ENCODE measurements around the gene GCLC.
"Not testable (repeated sequence)": the region's sequence is repeated elsewhere in the genome, so short reads cannot be mapped to it uniquely, and the experiment has no call there.

DNA sequence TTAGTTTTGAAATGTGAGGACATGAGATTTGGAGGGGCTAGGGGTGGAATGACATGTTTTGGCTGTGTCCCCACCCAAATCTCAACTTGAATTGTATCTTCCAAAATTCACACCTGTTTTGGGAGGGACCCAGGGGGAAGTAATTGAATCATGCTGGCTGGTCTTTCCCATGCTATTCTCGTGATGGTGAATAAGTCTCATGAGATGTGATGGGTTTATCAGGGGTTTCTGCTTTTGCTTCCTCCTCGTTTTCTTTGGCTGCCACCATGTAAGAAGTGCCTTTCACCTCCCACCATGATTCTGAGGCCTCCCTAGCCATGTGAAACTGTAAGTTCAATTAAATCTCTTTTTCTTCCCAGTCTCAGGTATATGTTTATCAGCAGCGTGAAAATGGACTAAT, 8.7 kb upstream of the GCLC start:
- not testable (repeated sequence) for TF ChIP-seq POLR2A, POLR2AphosphoS5 (IDR thresholded peaks at IDR 0.05; ENCODE audit: low read depth, low read length)

Measured in GM12891 (cell line).